Activated B cell treated with CpG ODN at 0.5 μM for 24 hours (primary cell): Measurements from ENCODE around the gene SORL1. TPM values are rescaled to one million over a fixed set of nuclear protein-coding genes. Genes with fewer than 3 reads are reported as not detected.
"Not testable (repeated sequence)": the region's sequence is repeated elsewhere in the genome, so short reads cannot be mapped to it uniquely, and the experiment has no call there.

Experiments
- ATAC-seq: fragments of 200-7000 bp; cut with Tn5 transposase; one replicate; pipeline ENCODE4 v1.10.0; 2021; ENCODE audit warnings: low read depth, mild to moderate bottlenecking, moderate library complexity
- CTCF ChIA-PET: fragments of 350-600 bp; sonication (Branson Sonifier 250); formaldehyde crosslinking; loops from one replicate; lab custom pipeline; 2021; ENCODE audit warnings: antibody characterized with exemption; lab: Charles Lee
- POLR2A ChIA-PET: fragments of 350-600 bp; sonication (Branson Sonifier 250); formaldehyde crosslinking; loops from one replicate; lab custom pipeline; 2021; ENCODE audit warnings: antibody characterized with exemption; lab: Charles Lee
- DNase-seq: peaks from one replicate; pipeline ENCODE4 v3.0.0; 2022
- H3K27ac Mint-ChIP-seq: one replicate; pipeline ENCODE4 v1.8.0; 2020; ENCODE audit warnings: mixed read lengths
- H3K27me3 Mint-ChIP-seq: one replicate; pipeline ENCODE4 v1.8.0; 2021; ENCODE audit warnings: mixed read lengths
- H3K36me3 Mint-ChIP-seq: one replicate; pipeline ENCODE4 v1.8.0; 2021; ENCODE audit warnings: low read depth, mixed read lengths
- H3K4me1 Mint-ChIP-seq: one replicate; pipeline ENCODE4 v1.8.0; 2021; ENCODE audit warnings: mixed read lengths
- H3K4me3 Mint-ChIP-seq: one replicate; pipeline ENCODE4 v1.8.0; 2020; ENCODE audit warnings: mild to moderate bottlenecking, mixed read lengths
- H3K9me3 Mint-ChIP-seq: one replicate; pipeline ENCODE4 v1.8.0; 2020; ENCODE audit warnings: mixed read lengths
- intact Hi-C: fragments of 100-400 bp; cut with micrococcal nuclease; formaldehyde crosslinking; loops from one replicate; pipeline ENCODE4 v1.15.1; 2024
- total RNA-seq: library from RNA; stranded (reverse); gene quantifications from 2 replicates; pipeline ENCODE4 v1.2.3, GENCODE V29; 2022
- TF ChIP-seq, protein P1 (sequence below): fragments of 200-600 bp; IDR thresholded peaks from one replicate; pipeline ENCODE4 v1.8.0; 2022; ENCODE audit warnings: antibody characterized with exemption, mild to moderate bottlenecking

SORL1 gene
- total RNA-seq, 1 donor from 2014 or later: 180 TPM

DNA sequence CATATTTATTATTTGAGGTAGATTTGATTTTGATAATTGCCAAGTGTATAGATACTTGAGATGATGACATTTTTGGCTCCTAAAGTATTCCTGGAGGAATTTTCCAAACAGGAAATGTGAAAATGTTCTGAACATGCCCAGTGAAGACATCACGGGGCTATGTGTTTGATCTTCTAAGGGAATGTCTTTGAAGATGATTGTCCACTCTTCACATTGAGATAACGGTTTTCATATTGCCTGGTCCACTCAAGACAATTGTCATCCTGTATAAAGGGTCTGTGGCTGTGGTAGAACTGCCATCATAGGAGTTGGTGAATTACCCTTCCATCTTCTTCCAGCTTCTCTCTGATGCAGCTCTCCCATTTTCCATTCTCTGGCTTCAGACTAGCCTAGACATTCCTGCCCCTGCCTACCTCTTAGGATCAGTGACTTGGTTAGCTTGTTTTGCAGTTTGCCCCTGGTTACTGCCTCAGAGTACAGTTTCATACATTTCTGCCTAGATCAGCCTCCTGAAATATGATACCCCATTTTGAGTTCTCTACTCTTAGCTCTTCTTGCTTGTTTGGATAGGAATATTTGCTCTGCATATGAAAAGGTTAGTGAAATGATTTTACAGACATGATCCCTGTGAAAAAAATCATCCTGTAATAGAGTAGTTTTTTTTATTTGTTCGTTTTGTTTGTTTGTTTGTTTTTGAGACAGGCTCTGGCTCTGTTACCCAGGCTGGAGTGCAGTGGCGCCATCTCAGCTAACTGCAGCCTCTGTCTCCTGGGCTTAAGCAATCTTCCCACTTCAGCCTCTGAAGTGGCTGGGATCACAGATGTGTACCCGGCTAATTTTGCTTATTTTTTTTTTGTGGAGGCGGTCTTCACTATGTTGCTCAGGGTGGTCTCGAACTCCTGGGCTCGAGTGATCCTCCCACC, 112.0 kb downstream of the SORL1 start:
- no peaks in the 10 kb centered on the region for H3K9me3 Mint-ChIP-seq
- ATAC-seq: no peak
- H3K27ac Mint-ChIP-seq: no peak overlapping the region
- TF ChIP-seq, protein P1, sequence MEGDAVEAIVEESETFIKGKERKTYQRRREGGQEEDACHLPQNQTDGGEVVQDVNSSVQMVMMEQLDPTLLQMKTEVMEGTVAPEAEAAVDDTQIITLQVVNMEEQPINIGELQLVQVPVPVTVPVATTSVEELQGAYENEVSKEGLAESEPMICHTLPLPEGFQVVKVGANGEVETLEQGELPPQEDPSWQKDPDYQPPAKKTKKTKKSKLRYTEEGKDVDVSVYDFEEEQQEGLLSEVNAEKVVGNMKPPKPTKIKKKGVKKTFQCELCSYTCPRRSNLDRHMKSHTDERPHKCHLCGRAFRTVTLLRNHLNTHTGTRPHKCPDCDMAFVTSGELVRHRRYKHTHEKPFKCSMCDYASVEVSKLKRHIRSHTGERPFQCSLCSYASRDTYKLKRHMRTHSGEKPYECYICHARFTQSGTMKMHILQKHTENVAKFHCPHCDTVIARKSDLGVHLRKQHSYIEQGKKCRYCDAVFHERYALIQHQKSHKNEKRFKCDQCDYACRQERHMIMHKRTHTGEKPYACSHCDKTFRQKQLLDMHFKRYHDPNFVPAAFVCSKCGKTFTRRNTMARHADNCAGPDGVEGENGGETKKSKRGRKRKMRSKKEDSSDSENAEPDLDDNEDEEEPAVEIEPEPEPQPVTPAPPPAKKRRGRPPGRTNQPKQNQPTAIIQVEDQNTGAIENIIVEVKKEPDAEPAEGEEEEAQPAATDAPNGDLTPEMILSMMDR: no peak
- H3K4me1 Mint-ChIP-seq: peaks cover 12% of the 10 kb centered on the region
- no peak overlapping the region for H3K4me3 Mint-ChIP-seq
- ChIA-PET POLR2A (interaction anchor here (0.5 kb wide), 1 partner anchor 159 kb away, joined by 3 read pairs; no protein-coding TSS in a partner anchor), CTCF (no interaction called here)
- no peak for DNase-seq
- H3K36me3 Mint-ChIP-seq: peaks cover 82% of the 10 kb centered on the region
- intact Hi-C loops: no loop called here
- no peaks in the 10 kb centered on the region for H3K27me3 Mint-ChIP-seq

- ChIA-PET CTCF (no interaction called here), POLR2A (interaction anchor here (2.1 to 2.4 kb wide), 2 partner anchors 113 to 273 kb away, joined by 6 to 11 read pairs; partner anchors contain the start of genes SC5D, SORL1 and SORL1-AS1)
- TF ChIP-seq, protein P1: no peak
- no peak for DNase-seq
- H3K4me3 Mint-ChIP-seq: no peak overlapping the region
- peaks cover 80% of the 10 kb centered on the region for H3K36me3 Mint-ChIP-seq
- H3K4me1 Mint-ChIP-seq: peaks cover 21% of the 10 kb centered on the region
- no peak for ATAC-seq
- intact Hi-C loops: no loop called here
- H3K9me3 Mint-ChIP-seq: no peaks in the 10 kb centered on the region
- H3K27ac Mint-ChIP-seq: no peak overlapping the region
- no peaks in the 10 kb centered on the region for H3K27me3 Mint-ChIP-seq
These were observed 113.0 kb downstream of the SORL1 start for GRCh38 chr11:121564948-121565684.

- no peaks in the 10 kb centered on the region for H3K9me3 Mint-ChIP-seq
- no peak overlapping the region for H3K27ac Mint-ChIP-seq
- ATAC-seq (no peak), DNase-seq (no peak)
- POLR2A ChIA-PET: interaction anchor here (2.1 to 2.4 kb wide), 2 partner anchors 114 to 274 kb away, joined by 6 to 11 read pairs; partner anchors contain the start of genes SC5D, SORL1 and SORL1-AS1
- peaks cover 78% of the 10 kb centered on the region for H3K36me3 Mint-ChIP-seq
- no peak overlapping the region for H3K4me3 Mint-ChIP-seq
- CTCF ChIA-PET: no interaction called here
- peaks cover 33% of the 10 kb centered on the region for H3K4me1 Mint-ChIP-seq
- peaks cover 2% of the 10 kb centered on the region for H3K27me3 Mint-ChIP-seq
- TF ChIP-seq, protein P1: no peak
- intact Hi-C loops: no loop called here
These were observed 114.4 kb downstream of the SORL1 start for GRCh38 chr11:121566279-121567168.

- Mint-ChIP-seq H3K27ac (peak overlapping the region; percentile 19), H3K4me3 (no peak overlapping the region), H3K9me3 (no peaks in the 10 kb centered on the region), H3K36me3 (peaks cover 78% of the 10 kb centered on the region), H3K27me3 (peaks cover 2% of the 10 kb centered on the region), H3K4me1 (peaks cover 35% of the 10 kb centered on the region)
- DNase-seq (no peak), ATAC-seq (no peak)
- ChIA-PET CTCF (no interaction called here), POLR2A (no interaction called here)
- intact Hi-C loops: no loop called here
- TF ChIP-seq, protein P1: no peak
These were observed 115.9 kb downstream of the SORL1 start for GRCh38 chr11:121567995-121568394.

- DNase-seq (peak; percentile 36), ATAC-seq (peak; percentile 97)
- H3K9me3 Mint-ChIP-seq, H3K27me3 Mint-ChIP-seq: not testable (repeated sequence)
- peaks cover 40% of the 10 kb centered on the region for H3K4me1 Mint-ChIP-seq
- intact Hi-C loops: loop anchor here (1.0 to 10.0 kb wide), 4 partner anchors 21 to 1225 kb away; partner anchors contain the start of genes SC5D, SORL1 and SORL1-AS1
- H3K36me3 Mint-ChIP-seq: peaks cover 80% of the 10 kb centered on the region
- ChIA-PET CTCF (interaction anchor here (1.6 kb wide), 1 partner anchor 22 kb away, joined by 4 read pairs; no protein-coding TSS in a partner anchor), POLR2A (interaction anchor here (0.7 to 1.3 kb wide), 3 partner anchors 20 to 202 kb away, joined by 3 read pairs; no protein-coding TSS in a partner anchor)
- peak overlapping the region; percentile 97 for H3K27ac Mint-ChIP-seq
- H3K4me3 Mint-ChIP-seq: peak overlapping the region; percentile 78
These were observed 117.5 kb downstream of the SORL1 start for GRCh38 chr11:121569332-121570299.
